GM23338 (cell line): ENCODE measurements around the gene CD44. TPM values are rescaled to one million over a fixed set of nuclear protein-coding genes. Genes with fewer than 3 reads are reported as not detected.

ENCODE experiments used
- ATAC-seq: fragments of 200-7000 bp; cut with Tn5 transposase; 3 replicates; pipeline ENCODE4 v1.9.1; 2020
- DNase-seq: peaks from one replicate; pipeline ENCODE4 v3.0.0-alpha.2; 2015; ENCODE audit warnings: low spot score
- H2AFZ ChIP-seq: fragments of 200-600 bp; sonication (generic); 2 replicates; pipeline ENCODE4 v1.8.0; 2016; ENCODE audit warnings: antibody characterized with exemption, mild to moderate bottlenecking, moderate library complexity
- H3F3A ChIP-seq: fragments of 200-600 bp; sonication (generic); replicated peaks from 2 replicates; pipeline ENCODE4 v1.8.0; 2017; ENCODE audit warnings: antibody characterized with exemption, mixed run types, low read depth
- H3K27ac ChIP-seq: fragments of 200-600 bp; sonication (generic); 2 replicates; pipeline ENCODE4 v1.6.1; 2016; ENCODE audit warnings: low read depth
- H3K27me3 ChIP-seq: fragments of 200-600 bp; sonication (generic); 2 replicates; pipeline ENCODE4 v1.8.0; 2016; ENCODE audit warnings: mild to moderate bottlenecking, mixed run types, moderate library complexity; ENCODE audit not compliant: insufficient read depth
- H3K36me3 ChIP-seq: fragments of 200-600 bp; sonication (generic); 2 replicates; pipeline ENCODE4 v1.8.0; 2016; ENCODE audit warnings: mild to moderate bottlenecking; ENCODE audit not compliant: insufficient read depth
- H3K4me1 ChIP-seq: fragments of 200-600 bp; sonication (generic); 2 replicates; pipeline ENCODE4 v1.8.0; 2016; ENCODE audit warnings: mild to moderate bottlenecking, moderate library complexity; ENCODE audit not compliant: insufficient read depth
- H3K4me2 ChIP-seq: fragments of 200-600 bp; sonication (generic); 2 replicates; pipeline ENCODE4 v1.7.1; 2017; ENCODE audit warnings: mixed run types
- H3K4me3 ChIP-seq: fragments of 200-600 bp; sonication (generic); 2 replicates; pipeline ENCODE4 v1.6.1; 2016; ENCODE audit warnings: mixed run types
- H3K79me2 ChIP-seq: fragments of 200-600 bp; sonication (generic); replicated peaks from 2 replicates; pipeline ENCODE4 v1.8.0; 2017; ENCODE audit warnings: mild to moderate bottlenecking; ENCODE audit not compliant: insufficient read depth
- H3K9me2 ChIP-seq: fragments of 200-600 bp; sonication (generic); 2 replicates; pipeline ENCODE4 v1.8.0; 2017; ENCODE audit not compliant: insufficient read depth
- H4K20me1 ChIP-seq: fragments of 200-600 bp; sonication (generic); replicated peaks from 2 replicates; pipeline ENCODE4 v1.8.0; 2017; ENCODE audit warnings: mild to moderate bottlenecking; ENCODE audit not compliant: insufficient read depth
- H3K27ac Mint-ChIP-seq: 2 replicates; pipeline ENCODE4 v1.8.0; 2020; ENCODE audit warnings: inconsistent platforms, mild to moderate bottlenecking, moderate library complexity, mixed read lengths
- H3K27me3 Mint-ChIP-seq: 3 replicates; pipeline ENCODE4 v1.8.0; 2022; ENCODE audit warnings: low read depth, mild to moderate bottlenecking, moderate library complexity, mixed read lengths, inconsistent platforms; ENCODE audit not compliant: insufficient read depth, poor library complexity
- H3K36me3 Mint-ChIP-seq: 3 replicates; pipeline ENCODE4 v1.8.0; 2021; ENCODE audit warnings: low read depth, mild to moderate bottlenecking, inconsistent platforms, moderate library complexity, mixed read lengths
- H3K4me1 Mint-ChIP-seq: 3 replicates; pipeline ENCODE4 v1.8.0; 2020; ENCODE audit warnings: mild to moderate bottlenecking, inconsistent platforms, mixed read lengths
- H3K4me3 Mint-ChIP-seq: 3 replicates; pipeline ENCODE4 v1.8.0; 2021; ENCODE audit warnings: moderate library complexity, mild to moderate bottlenecking, inconsistent platforms, mixed read lengths
- H3K9me3 Mint-ChIP-seq: 3 replicates; pipeline ENCODE4 v1.8.0; 2020; ENCODE audit warnings: moderate library complexity, mild to moderate bottlenecking, inconsistent platforms, mixed read lengths
- EZH2 ChIP-seq: fragments of 200-600 bp; sonication (generic); IDR thresholded peaks from one replicate; pipeline ENCODE4 v1.8.0; 2017; ENCODE audit warnings: antibody characterized with exemption, mild to moderate bottlenecking, low read depth; ENCODE audit not compliant: unreplicated experiment
- EZH2phosphoT487 ChIP-seq: fragments of 200-600 bp; sonication (generic); IDR thresholded peaks from one replicate; pipeline ENCODE4 v1.8.1; 2018; ENCODE audit warnings: antibody characterized with exemption; ENCODE audit not compliant: unreplicated experiment
- JUNB ChIP-seq: IDR thresholded peaks from one replicate; pipeline ENCODE4 v1.6.1; 2016; ENCODE audit warnings: antibody characterized with exemption; ENCODE audit not compliant: unreplicated experiment
- STAT1 ChIP-seq: IDR thresholded peaks from one replicate; pipeline ENCODE4 v1.6.1; 2016; ENCODE audit warnings: antibody characterized with exemption; ENCODE audit not compliant: unreplicated experiment
- ZNF331 ChIP-seq: fragments of 250-450 bp; sonication (Bioruptor Pico); IDR thresholded peaks from 2 replicates; pipeline ENCODE4 v1.5.0; 2020; ENCODE audit warnings: low read depth, mild to moderate bottlenecking, moderate library complexity
- polyA plus RNA-seq: library from polyadenylated mRNA; unstranded; fragments of >200 nt; fragmentation: Nextera tagmentation; extraction: Ambion mirVana; gene quantifications from 2 replicates; pipeline ENCODE4 v1.2.1, GENCODE V29; 2016
- total RNA-seq: library from RNA; depleted of rRNA; stranded (reverse); fragments of >200 nt; shearing (Covaris generic); gene quantifications from 2 replicates; pipeline ENCODE4 v1.2.3, GENCODE V29; 2014
- TF ChIP-seq, protein P1 (sequence below), 2 experiments: fragments of 200-600 bp in 1 of 2; sonication (generic) in 1 of 2; conservative IDR thresholded peaks; 2 replicates each; pipeline versions ENCODE4 v1.5.1 to v1.6.1; 2016 to 2017; ENCODE audit warnings: antibody characterized with exemption in 2 of 2, low read depth in 2 of 2, mild to moderate bottlenecking in 2 of 2, moderate library complexity in 1 of 2
- TF ChIP-seq, protein P2 (sequence below): IDR thresholded peaks from 2 replicates; pipeline ENCODE4 v1.6.1; 2016; ENCODE audit warnings: antibody characterized with exemption
- TF ChIP-seq, protein P3 (sequence below): fragments of 250-450 bp; sonication (Bioruptor Pico); IDR thresholded peaks from 2 replicates; pipeline ENCODE4 v1.5.0; 2020; ENCODE audit warnings: mild to moderate bottlenecking, moderate library complexity

CD44 gene
- total and polyA plus RNA-seq, 2 experiments from 2014 or later: 4.0 to 10.1 TPM

DNA sequence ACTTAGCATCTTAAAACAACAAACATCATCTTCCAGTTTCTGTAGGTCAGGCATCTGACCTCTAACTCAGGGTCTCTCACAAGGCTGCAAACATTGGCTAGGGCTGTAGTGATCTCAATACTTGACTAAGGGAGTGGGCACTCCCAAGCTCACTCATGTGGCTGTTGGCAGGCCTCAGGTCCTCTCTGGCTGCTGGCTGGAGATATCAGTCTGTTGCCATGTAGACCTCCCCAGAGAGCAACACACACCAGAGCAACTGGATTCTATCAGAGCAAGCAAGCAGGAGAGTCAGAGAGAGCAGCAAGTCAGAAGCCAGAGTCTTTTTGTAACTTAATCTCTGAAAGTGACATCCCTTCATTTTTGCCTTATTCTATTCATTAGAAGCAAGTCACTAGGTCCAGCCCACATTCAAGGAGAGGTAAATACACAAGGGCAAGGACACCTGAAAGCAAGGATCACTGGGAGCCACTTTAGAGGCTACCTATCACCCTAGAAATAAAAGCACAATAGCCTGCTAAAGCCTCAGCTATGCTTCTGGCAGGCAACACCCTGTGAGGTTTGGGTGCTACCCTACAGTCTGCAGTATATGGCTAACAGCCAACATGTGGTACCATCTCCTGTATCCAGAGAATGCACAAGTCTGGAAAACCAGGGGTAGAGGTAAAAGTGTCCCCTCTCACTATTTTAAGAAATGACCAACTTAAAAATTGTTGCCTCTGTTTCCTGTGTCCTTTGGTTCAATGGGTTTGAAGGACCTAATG, 33.5 kb upstream of the CD44 start (continued):
- TF ChIP-seq ZNF331 (CRISPR knock-in tag) (no peak), JUNB (no peak), EZH2 (no peak), STAT1 (no peak), EZH2phosphoT487 (no peak)
- TF ChIP-seq, protein P1, sequence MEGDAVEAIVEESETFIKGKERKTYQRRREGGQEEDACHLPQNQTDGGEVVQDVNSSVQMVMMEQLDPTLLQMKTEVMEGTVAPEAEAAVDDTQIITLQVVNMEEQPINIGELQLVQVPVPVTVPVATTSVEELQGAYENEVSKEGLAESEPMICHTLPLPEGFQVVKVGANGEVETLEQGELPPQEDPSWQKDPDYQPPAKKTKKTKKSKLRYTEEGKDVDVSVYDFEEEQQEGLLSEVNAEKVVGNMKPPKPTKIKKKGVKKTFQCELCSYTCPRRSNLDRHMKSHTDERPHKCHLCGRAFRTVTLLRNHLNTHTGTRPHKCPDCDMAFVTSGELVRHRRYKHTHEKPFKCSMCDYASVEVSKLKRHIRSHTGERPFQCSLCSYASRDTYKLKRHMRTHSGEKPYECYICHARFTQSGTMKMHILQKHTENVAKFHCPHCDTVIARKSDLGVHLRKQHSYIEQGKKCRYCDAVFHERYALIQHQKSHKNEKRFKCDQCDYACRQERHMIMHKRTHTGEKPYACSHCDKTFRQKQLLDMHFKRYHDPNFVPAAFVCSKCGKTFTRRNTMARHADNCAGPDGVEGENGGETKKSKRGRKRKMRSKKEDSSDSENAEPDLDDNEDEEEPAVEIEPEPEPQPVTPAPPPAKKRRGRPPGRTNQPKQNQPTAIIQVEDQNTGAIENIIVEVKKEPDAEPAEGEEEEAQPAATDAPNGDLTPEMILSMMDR (conservative IDR thresholded peaks at IDR 0.05; ENCODE audit: low read depth in 2 of 2): no peak
- TF ChIP-seq, protein P2, sequence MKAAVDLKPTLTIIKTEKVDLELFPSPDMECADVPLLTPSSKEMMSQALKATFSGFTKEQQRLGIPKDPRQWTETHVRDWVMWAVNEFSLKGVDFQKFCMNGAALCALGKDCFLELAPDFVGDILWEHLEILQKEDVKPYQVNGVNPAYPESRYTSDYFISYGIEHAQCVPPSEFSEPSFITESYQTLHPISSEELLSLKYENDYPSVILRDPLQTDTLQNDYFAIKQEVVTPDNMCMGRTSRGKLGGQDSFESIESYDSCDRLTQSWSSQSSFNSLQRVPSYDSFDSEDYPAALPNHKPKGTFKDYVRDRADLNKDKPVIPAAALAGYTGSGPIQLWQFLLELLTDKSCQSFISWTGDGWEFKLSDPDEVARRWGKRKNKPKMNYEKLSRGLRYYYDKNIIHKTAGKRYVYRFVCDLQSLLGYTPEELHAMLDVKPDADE: no peak

DNA sequence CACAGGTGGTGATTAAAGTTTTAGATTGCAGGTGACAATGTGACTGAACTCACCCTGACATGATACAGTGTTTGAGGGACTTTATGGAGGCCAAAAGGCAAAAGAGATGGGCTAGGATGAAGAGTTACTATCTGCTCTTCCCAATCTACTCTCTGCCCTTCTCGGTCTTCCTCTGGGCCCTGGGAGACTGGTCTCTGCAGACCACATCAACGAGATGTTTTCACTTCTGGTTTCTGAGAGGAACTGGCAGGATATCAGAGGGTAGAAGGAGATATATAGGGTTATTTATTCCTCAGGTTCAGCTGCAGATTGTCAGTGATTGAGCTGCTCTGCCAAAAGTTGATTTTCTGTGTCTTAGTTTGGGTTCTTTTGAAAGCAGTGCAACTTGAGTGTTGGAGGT, 32.4 kb upstream of the CD44 start:
- H3K9me2 ChIP-seq: peaks cover 40% of the 10 kb centered on the region
- Mint-ChIP-seq H3K4me1 (peaks cover 3% of the 10 kb centered on the region; the same call in 2 of the 3 replicates), H3K9me3 (peaks cover 5% of the 10 kb centered on the region; the same call in 2 of the 3 replicates), H3K27ac (no peak overlapping the region), H3K27me3 (peaks cover 3% of the 10 kb centered on the region), H3K4me3 (no peak overlapping the region), H3K36me3 (no peaks in the 10 kb centered on the region)
- DNase-seq (no peak), ATAC-seq (no peak)
- H3K27ac ChIP-seq: no peak overlapping the region
- no peak overlapping the region for H2AFZ ChIP-seq
- H3K4me2 ChIP-seq: no peak overlapping the region
- no peaks in the 10 kb centered on the region for H3K27me3 ChIP-seq
- TF ChIP-seq, protein P3, sequence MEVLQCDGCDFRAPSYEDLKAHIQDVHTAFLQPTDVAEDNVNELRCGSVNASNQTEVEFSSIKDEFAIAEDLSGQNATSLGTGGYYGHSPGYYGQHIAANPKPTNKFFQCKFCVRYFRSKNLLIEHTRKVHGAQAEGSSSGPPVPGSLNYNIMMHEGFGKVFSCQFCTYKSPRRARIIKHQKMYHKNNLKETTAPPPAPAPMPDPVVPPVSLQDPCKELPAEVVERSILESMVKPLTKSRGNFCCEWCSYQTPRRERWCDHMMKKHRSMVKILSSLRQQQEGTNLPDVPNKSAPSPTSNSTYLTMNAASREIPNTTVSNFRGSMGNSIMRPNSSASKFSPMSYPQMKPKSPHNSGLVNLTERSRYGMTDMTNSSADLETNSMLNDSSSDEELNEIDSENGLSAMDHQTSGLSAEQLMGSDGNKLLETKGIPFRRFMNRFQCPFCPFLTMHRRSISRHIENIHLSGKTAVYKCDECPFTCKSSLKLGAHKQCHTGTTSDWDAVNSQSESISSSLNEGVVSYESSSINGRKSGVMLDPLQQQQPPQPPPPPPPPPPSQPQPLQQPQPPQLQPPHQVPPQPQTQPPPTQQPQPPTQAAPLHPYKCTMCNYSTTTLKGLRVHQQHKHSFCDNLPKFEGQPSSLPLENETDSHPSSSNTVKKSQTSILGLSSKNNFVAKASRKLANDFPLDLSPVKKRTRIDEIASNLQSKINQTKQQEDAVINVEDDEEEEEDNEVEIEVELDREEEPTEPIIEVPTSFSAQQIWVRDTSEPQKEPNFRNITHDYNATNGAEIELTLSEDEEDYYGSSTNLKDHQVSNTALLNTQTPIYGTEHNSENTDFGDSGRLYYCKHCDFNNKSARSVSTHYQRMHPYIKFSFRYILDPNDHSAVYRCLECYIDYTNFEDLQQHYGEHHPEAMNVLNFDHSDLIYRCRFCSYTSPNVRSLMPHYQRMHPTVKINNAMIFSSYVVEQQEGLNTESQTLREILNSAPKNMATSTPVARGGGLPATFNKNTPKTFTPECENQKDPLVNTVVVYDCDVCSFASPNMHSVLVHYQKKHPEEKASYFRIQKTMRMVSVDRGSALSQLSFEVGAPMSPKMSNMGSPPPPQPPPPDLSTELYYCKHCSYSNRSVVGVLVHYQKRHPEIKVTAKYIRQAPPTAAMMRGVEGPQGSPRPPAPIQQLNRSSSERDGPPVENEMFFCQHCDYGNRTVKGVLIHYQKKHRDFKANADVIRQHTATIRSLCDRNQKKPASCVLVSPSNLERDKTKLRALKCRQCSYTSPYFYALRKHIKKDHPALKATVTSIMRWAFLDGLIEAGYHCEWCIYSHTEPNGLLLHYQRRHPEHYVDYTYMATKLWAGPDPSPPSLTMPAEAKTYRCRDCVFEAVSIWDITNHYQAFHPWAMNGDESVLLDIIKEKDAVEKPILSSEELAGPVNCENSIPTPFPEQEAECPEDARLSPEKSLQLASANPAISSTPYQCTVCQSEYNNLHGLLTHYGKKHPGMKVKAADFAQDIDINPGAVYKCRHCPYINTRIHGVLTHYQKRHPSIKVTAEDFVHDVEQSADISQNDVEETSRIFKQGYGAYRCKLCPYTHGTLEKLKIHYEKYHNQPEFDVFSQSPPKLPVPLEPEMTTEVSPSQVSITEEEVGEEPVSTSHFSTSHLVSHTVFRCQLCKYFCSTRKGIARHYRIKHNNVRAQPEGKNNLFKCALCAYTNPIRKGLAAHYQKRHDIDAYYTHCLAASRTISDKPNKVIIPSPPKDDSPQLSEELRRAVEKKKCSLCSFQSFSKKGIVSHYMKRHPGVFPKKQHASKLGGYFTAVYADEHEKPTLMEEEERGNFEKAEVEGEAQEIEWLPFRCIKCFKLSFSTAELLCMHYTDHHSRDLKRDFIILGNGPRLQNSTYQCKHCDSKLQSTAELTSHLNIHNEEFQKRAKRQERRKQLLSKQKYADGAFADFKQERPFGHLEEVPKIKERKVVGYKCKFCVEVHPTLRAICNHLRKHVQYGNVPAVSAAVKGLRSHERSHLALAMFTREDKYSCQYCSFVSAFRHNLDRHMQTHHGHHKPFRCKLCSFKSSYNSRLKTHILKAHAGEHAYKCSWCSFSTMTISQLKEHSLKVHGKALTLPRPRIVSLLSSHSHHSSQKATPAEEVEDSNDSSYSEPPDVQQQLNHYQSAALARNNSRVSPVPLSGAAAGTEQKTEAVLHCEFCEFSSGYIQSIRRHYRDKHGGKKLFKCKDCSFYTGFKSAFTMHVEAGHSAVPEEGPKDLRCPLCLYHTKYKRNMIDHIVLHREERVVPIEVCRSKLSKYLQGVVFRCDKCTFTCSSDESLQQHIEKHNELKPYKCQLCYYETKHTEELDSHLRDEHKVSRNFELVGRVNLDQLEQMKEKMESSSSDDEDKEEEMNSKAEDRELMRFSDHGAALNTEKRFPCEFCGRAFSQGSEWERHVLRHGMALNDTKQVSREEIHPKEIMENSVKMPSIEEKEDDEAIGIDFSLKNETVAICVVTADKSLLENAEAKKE (CRISPR knock-in tag): no peak
- TF ChIP-seq, protein P2: no peak
- no peak for TF ChIP-seq JUNB
- H3F3A ChIP-seq: no peaks in the 10 kb centered on the region
- H3K36me3 ChIP-seq: no peaks in the 10 kb centered on the region
- no peaks in the 10 kb centered on the region for H3K79me2 ChIP-seq
- no peak overlapping the region for H3K4me3 ChIP-seq
- no peaks in the 10 kb centered on the region for H4K20me1 ChIP-seq
- H3K4me1 ChIP-seq: no peaks in the 10 kb centered on the region; the same call in 1 of the 2 replicates
